Measurements from ENCODE around the gene MEX3D.

DNA sequence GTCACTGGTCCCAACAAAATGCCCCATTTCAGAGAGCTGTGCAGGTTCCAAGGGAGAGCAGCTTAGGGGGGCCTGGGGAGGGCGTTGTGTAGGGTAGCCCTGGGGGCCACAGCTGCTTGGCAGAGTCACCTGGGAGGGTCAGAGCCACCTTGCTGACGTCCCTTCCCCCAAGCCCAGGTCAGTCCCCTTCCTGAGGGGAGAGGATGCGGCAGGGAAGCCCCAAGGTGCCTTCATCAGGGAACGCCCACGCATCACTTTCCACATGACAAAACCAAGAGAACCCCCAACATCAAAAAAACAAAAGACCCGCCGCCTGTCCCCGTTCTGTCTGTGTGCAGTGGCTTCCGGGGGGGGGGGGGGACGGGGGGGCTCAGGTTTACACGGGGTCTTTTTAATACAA, 42.5 kb upstream of the MEX3D start:
- TF ChIP-seq, protein P1, sequence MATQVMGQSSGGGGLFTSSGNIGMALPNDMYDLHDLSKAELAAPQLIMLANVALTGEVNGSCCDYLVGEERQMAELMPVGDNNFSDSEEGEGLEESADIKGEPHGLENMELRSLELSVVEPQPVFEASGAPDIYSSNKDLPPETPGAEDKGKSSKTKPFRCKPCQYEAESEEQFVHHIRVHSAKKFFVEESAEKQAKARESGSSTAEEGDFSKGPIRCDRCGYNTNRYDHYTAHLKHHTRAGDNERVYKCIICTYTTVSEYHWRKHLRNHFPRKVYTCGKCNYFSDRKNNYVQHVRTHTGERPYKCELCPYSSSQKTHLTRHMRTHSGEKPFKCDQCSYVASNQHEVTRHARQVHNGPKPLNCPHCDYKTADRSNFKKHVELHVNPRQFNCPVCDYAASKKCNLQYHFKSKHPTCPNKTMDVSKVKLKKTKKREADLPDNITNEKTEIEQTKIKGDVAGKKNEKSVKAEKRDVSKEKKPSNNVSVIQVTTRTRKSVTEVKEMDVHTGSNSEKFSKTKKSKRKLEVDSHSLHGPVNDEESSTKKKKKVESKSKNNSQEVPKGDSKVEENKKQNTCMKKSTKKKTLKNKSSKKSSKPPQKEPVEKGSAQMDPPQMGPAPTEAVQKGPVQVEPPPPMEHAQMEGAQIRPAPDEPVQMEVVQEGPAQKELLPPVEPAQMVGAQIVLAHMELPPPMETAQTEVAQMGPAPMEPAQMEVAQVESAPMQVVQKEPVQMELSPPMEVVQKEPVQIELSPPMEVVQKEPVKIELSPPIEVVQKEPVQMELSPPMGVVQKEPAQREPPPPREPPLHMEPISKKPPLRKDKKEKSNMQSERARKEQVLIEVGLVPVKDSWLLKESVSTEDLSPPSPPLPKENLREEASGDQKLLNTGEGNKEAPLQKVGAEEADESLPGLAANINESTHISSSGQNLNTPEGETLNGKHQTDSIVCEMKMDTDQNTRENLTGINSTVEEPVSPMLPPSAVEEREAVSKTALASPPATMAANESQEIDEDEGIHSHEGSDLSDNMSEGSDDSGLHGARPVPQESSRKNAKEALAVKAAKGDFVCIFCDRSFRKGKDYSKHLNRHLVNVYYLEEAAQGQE (IDR thresholded peaks at IDR 0.05; ENCODE audit: insufficient read depth in 1 of 2, low read depth in 2 of 2, low read length in 2 of 2): no peak
- TF ChIP-seq SIN3A (IDR thresholded peaks at IDR 0.05; ENCODE audit: borderline replicate concordance, insufficient read depth, low read length): no peak
- TF ChIP-seq POLR2AphosphoS5 (IDR thresholded peaks at IDR 0.05; ENCODE audit: low read depth, low read length): no peak

Data from PFSK-1 (cell line).